HL-60/S4 (cell line): ENCODE data around the gene HPCAL4.

Source experiments
- in situ Hi-C: fragments of 300-500 bp; cut with MboI; formaldehyde crosslinking; loops from 2 replicates; pipeline ENCODE4 v1.14.3; 2022; ENCODE audit warnings: low sequenced_read_pairs

The HPCAL4 gene

DNA sequence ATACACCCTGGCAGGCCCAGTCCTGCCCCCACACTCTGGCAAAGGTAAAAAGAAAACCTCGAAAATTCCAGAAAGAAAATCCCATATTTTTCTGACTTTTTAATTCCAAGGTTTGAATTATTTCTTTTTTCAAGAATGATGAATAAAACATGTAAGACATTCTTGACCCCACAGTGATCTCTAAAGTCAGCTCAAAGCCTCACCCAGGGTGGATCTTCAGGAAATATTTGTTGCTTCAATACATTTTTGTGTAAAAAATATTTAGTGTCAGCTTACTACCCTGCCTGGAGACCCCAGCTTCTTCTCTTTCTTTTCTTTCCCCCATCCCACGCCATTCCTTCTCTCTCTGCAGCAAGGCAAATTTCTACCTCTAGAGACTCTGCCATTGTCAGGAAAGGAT lies 12.3 kb downstream of the HPCAL4 start:
- in situ Hi-C loops = no loop called here

DNA sequence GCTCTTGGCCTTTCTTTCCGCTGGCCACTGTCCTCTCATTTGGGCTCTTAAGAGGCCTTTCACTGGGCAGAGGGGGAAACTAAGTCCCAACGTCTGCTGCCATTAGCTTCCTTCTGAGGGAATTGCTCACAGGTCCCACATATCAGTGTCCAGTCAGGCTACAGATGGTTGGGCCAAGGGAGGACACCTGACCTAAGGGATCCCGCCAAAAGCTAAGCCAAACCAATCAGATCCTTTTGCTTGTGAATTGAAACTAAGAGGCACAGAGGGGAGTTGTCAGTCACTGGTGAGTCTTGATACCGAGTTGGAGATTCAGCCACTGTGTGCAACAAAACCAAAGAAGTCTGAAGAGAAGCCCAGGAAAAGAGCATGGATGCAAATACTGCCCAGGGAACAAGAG lies 13.6 kb downstream of the HPCAL4 start:
- in situ Hi-C loops = no loop called here

GRCh38 chr1:39676948-39677548 lies 14.2 kb downstream of the HPCAL4 start:
- in situ Hi-C loops = no loop called here

DNA sequence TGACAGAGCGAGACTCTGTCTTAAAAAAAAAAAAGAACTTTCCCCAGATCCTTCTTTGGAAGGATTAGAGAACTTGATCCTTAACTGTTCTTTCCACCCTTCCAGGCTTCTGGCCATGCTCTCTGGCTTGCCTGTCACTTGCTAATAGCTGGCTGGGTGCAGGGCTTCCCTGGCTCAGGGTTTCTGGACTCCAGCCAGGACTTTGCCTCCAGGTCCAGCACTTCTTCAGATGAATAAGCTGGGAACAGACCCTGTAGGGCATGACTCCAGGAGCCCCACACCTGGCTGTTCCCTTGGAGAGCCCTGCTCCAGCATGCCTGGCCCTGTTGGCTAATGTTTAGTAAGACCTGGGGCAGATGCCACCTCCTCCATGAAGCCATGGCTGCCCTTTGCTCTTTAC lies 16.0 kb downstream of the HPCAL4 start:
- in situ Hi-C loops = no loop called here

GRCh38 chr1:39673215-39673614 lies 18.0 kb downstream of the HPCAL4 start:
- in situ Hi-C loops = no loop called here

DNA sequence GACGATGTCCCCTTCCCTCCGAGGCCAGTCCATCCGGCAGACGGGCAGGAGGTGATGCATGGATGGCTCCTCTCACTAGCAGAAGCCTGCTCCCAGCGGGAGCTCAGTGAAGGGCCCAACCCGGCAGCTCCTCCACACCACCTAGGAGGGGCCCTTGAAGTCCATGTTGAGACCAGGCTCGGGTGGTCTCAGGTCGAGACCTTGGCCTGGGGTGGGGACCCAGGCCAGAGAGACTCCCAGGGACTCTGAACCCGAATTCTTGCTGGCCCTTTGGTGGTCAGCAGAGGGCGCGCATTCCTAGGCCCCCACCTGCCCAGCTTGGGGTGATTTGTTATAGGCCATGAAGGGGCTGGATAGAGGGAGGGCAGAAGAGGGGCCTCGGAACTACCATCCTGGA lies 18.7 kb downstream of the HPCAL4 start:
- in situ Hi-C loops = no loop called here

DNA sequence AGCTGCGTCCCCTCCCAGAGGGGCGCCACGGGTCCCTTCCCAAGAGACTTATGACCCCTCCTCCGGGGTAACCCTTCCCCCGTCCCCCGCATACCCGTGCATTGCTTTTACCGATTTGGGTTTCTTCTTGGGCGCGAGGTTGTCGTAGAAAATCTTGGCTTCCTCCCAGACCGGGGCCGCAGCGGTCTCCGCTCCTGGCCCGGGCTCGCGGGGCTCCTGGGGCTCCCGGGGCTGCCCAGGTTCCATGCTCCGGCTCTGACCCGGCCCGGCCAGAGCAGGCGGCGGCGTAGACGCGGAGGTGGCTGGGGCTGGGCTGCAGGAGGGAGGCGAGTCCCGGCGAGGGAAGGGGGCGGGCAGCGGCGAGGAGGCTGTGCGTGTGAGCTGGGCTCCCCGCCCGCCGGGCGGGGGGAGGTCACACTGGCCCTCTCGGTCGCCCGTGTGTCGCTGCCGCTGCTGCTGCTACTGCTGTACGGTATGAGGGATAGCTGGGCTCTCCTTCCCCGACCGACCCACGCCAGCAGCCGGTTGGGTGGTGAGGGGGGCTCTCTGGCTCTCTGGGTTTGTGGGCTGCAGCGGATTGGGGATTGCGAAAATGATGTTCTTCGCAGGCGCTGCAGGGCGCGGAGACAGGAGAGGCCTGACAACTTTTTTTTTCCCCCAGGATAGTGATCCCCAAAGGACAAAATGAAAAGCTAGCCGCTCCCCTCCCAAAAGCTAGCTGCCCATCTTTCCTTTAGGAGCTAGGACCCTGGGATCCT lies 19.3 kb downstream of the HPCAL4 start, which contains the start of gene NT5C1A:
Gene NT5C1A (minus strand): TSS at position 315 of the 758 bp plus-strand sequence. CDS start 69 bp downstream, at position 246.
- in situ Hi-C loops = no loop called here

- in situ Hi-C loops = no loop called here
These were observed 19.8 kb downstream of the HPCAL4 start for GRCh38 chr1:39671433-39671792.

DNA sequence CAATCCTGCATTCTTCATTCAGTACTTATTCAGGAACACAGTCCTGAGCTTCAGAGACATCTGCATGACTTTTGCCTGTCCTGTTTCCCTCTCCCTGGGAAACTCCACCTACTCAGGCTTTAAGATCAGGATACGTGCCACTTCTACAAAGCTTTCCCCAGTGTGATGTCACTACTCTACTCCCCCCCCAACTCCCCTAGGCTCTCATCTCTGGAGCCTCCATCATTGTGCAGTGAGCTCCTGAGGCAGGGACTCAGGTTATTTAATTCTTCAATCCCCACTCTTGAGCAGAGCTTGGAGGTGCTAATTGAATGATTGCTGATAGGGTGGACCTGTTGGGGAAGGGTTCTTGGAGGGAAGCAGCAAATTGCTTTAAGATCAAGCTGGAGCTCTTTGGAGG lies 20.5 kb downstream of the HPCAL4 start:
- in situ Hi-C loops = no loop called here

- in situ Hi-C loops = no loop called here
These were observed 22.3 kb downstream of the HPCAL4 start for GRCh38 chr1:39668894-39669293.

GRCh38 chr1:39668111-39668510 lies 23.1 kb downstream of the HPCAL4 start:
- in situ Hi-C loops = no loop called here

DNA sequence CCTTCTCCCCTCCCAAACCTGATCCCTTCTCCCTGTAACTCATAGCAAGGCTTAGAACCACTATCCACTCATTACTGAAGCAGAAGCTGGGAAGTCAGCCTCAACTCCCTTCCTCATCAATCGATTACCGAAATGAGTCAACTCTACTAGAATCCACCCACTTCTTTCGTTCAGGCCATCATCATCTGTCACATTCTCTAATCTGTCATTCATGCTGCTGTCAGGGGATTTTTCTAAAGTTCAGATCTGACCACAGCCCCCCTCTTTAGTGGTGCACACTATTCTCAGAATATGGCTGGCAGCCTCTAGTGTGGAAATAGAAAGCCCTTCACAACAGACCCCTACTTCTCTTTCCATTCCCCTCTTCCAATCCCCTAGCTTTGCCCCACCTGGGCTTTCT lies 24.5 kb downstream of the HPCAL4 start:
- in situ Hi-C loops = no loop called here

DNA sequence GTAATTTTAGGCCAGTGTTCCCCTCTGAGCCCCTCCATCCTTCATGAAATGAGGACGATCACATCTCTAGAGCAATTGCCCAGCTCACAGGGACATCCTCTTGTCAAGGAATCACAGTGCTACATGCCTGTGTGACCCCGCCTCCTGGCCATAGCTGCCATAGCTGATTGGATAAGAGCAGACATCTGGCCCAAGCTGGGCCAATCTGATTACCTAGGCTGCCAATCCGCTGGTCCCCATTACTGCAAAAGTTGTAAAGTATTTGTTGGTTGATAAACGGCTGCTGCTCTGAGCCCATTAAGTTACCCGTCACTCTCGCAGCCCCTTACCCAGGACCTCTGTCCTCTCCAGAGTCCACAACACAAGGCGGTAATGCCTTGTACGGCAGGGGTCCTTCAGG lies 27.7 kb downstream of the HPCAL4 start:
- in situ Hi-C loops = no loop called here

- in situ Hi-C loops = no loop called here
These were observed 28.4 kb downstream of the HPCAL4 start for GRCh38 chr1:39662861-39663260.

DNA sequence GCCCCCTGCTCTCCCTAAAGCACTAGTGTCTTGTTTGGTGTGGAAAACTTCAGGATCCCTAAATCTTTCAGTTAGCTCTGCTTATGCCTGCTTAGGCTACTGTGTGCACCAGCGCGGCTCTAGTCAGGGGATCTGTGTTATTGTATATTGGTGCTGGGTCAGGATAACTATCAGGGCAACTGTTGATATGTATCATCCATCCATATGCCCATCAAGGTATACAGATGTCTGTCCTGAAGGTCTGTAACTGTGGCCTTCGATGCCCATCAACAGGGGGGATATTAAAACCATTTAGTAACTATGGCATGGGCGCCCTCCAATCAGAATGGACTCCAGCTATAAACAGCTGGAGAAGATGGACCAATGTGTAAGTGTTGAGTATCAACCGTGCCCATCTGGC lies 31.7 kb downstream of the HPCAL4 start:
- in situ Hi-C loops = no loop called here

GRCh38 chr1:39659110-39659509 lies 32.1 kb downstream of the HPCAL4 start:
- in situ Hi-C loops = no loop called here

- in situ Hi-C loops = no loop called here
These were observed 33.2 kb downstream of the HPCAL4 start for GRCh38 chr1:39657923-39658485.

- in situ Hi-C loops = no loop called here
These were observed 33.8 kb downstream of the HPCAL4 start for GRCh38 chr1:39657402-39657801.

GRCh38 chr1:39656391-39656790 lies 34.8 kb downstream of the HPCAL4 start:
- in situ Hi-C loops = no loop called here

- in situ Hi-C loops = no loop called here
These were observed 35.5 kb downstream of the HPCAL4 start for GRCh38 chr1:39655578-39656268.

GRCh38 chr1:39654291-39654690 lies 36.9 kb downstream of the HPCAL4 start:
- in situ Hi-C loops = no loop called here

GRCh38 chr1:39653546-39654031 lies 37.6 kb downstream of the HPCAL4 start:
- in situ Hi-C loops = no loop called here
